NK-92 (cell line): Measurements from ENCODE around the gene ANAPC2.

Experiments
- DNase-seq: peaks from one replicate; lab custom pipeline; 2025; ENCODE audit not compliant: unreplicated experiment; lab: John Stamatoyannopoulos, UW

Gene ANAPC2

GRCh38 chr9:137130176-137130755, 58.1 kb downstream of the ANAPC2 start:
- DNase-seq, result no peak

GRCh38 chr9:137129456-137130175, 58.7 kb downstream of the ANAPC2 start:
- DNase-seq, result no peak

- no peak for DNase-seq
Measured at GRCh38 chr9:137128862-137129455, 59.4 kb downstream of the ANAPC2 start.

GRCh38 chr9:137128158-137128861, 60.0 kb downstream of the ANAPC2 start:
- DNase-seq, result no peak

GRCh38 chr9:137127301-137128157, 60.8 kb downstream of the ANAPC2 start:
- no peak for DNase-seq

- DNase-seq, result no peak
Measured at GRCh38 chr9:137126786-137127185, 61.6 kb downstream of the ANAPC2 start.
